H1 (cell line): ENCODE results near the gene SMCHD1.
"Not testable (repeated sequence)": the region's sequence is repeated elsewhere in the genome, so short reads cannot be mapped to it uniquely, and the experiment has no call there.

ENCODE experiments used
- ATF3 ChIP-seq: IDR thresholded peaks from 2 replicates; pipeline ENCODE4 v1.6.1; 2011; ENCODE audit warnings: low read depth, mild to moderate bottlenecking, low read length; ENCODE audit not compliant: insufficient read depth
- CHD2 ChIP-seq: IDR thresholded peaks from 2 replicates; pipeline ENCODE4 v1.6.1; 2012; ENCODE audit warnings: low read length, improper control_type of control experiment
- CTCF ChIP-seq, 3 experiments: IDR thresholded peaks; 1 replicate in 2 of 3; 2 replicates in 1 of 3; pipeline versions ENCODE4 v1.5.1 to v1.6.1; 2011; ENCODE audit warnings: low read length in 3 of 3, mild to moderate bottlenecking in 3 of 3, inconsistent platforms in 2 of 3, low read depth in 1 of 3, moderate library complexity in 1 of 3; ENCODE audit not compliant: insufficient read depth in 1 of 3; ENCODE audit errors: control extremely low read depth in 1 of 3
- POLR2AphosphoS5 ChIP-seq: IDR thresholded peaks from 2 replicates; pipeline ENCODE4 v1.6.1; 2011; ENCODE audit warnings: low read depth, low read length
- RAD21 ChIP-seq, 2 experiments: IDR thresholded peaks in 1 of 2; conservative IDR thresholded peaks in 1 of 2; 2 replicates each; pipeline ENCODE4 v1.6.1; 2011; ENCODE audit warnings: low read depth in 2 of 2, low read length in 2 of 2, improper control_type of control experiment in 1 of 2, inconsistent platforms in 1 of 2, mild to moderate bottlenecking in 1 of 2, moderate library complexity in 1 of 2
- TAF1 ChIP-seq: IDR thresholded peaks from 2 replicates; pipeline ENCODE4 v1.6.1; 2011; ENCODE audit warnings: mild to moderate bottlenecking, low read depth, low read length

GRCh38 chr18:2837290-2837689 lies 181.8 kb downstream of the SMCHD1 start:
- not testable (repeated sequence) for TF ChIP-seq CTCF (IDR thresholded peaks at IDR 0.05; ENCODE audit: control extremely low read depth in 1 of 3, insufficient read depth in 1 of 3, low read depth in 1 of 3, low read length in 3 of 3); POLR2AphosphoS5; TAF1; ATF3; CHD2; RAD21 (IDR thresholded peaks at IDR 0.05 in 1 of 2, conservative IDR thresholded peaks at IDR 0.05 in 1 of 2; ENCODE audit: low read depth in 2 of 2, low read length in 2 of 2)
